H1 (cell line): ENCODE results near the gene URB2. TPM values are rescaled to one million over a fixed set of nuclear protein-coding genes. Genes with fewer than 3 reads are reported as not detected.

ENCODE experiments used
- KDM1A ChIP-seq: fragments of 200-600, 300-600 bp; sonication (generic); IDR thresholded peaks from 2 replicates; pipeline ENCODE4 v1.7.1; 2016; ENCODE audit warnings: mild to moderate bottlenecking, low read length, borderline replicate concordance
- TAF1 ChIP-seq: IDR thresholded peaks from 2 replicates; pipeline ENCODE4 v1.6.1; 2011; ENCODE audit warnings: mild to moderate bottlenecking, low read depth, low read length
- TCF12 ChIP-seq: IDR thresholded peaks from 2 replicates; pipeline ENCODE4 v1.6.1; 2011; ENCODE audit warnings: low read depth, mild to moderate bottlenecking, low read length
- polyA plus RNA-seq, 7 experiments: library from polyadenylated mRNA; depleted of rRNA in 3 of 7; stranded (reverse) in 5 of 7; unstranded in 2 of 7; fragments of >200 nt in 5 of 7; fragments of 200-250 nt in 2 of 7; gene quantifications; 1 replicate in 5 of 7; 2 replicates in 1 of 7; 4 replicates in 1 of 7; pipeline versions ENCODE4 v1.2.1 to v1.2.3, GENCODE V29; 2011 to 2013; ENCODE audit warnings: missing spikeins in 2 of 7, mixed read lengths in 2 of 7
- total RNA-seq: library from RNA; stranded (reverse); fragmentation: NEBNext Ultra II Directional; extraction: Animal tissue kit (Norgen Biotek cat#: 25700); gene quantifications from 2 replicates; pipeline ENCODE4 v1.2.1, GENCODE V29; 2021
- TF ChIP-seq, protein P1 (sequence below): fragments of 300-600 bp; sonication (generic); IDR thresholded peaks from 2 replicates; pipeline ENCODE4 v1.7.1; 2012; ENCODE audit warnings: low read length, moderate library complexity, mild to moderate bottlenecking, inconsistent platforms; ENCODE audit not compliant: insufficient replicate concordance

Gene URB2
- total and polyA plus RNA-seq, 2 of the 8 experiments (the other 6 are each of a cell fraction or from before 2014, with no cell fraction given) = 13.7 to 33.0 TPM

DNA sequence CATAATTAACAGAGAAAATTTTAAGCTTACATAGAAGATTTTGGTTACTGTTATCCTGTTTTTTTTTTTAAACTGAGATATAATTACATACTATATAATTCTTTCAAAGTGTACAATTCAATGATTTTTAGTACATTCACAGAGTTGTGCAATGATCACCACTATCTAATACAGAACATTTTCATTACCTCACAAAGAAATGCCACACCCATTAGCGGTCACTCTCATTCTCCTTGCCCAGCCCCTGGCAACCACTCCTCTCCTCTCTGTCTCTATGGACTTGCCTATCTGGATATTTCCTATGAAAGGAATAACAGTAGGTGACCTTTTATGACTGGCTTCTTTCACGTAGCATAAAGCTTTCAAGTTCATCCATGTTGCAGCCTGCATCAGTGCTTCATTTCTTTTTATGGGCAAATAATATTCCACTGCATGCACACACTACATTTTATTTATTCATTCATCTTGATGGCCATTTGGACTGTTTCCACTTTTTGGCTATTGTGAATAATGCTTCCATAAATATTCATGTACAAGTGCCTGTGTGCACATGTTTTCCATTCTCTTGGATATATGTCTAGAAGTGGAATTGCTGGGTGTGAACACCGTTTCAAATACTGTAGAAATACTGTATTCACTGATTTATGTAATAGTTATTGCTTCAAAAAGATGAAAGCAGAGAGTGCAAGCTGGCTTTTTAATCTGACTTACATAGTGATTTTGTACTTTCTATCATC, 26.7 kb upstream of the URB2 start (continued):
- TF ChIP-seq, protein P1, sequence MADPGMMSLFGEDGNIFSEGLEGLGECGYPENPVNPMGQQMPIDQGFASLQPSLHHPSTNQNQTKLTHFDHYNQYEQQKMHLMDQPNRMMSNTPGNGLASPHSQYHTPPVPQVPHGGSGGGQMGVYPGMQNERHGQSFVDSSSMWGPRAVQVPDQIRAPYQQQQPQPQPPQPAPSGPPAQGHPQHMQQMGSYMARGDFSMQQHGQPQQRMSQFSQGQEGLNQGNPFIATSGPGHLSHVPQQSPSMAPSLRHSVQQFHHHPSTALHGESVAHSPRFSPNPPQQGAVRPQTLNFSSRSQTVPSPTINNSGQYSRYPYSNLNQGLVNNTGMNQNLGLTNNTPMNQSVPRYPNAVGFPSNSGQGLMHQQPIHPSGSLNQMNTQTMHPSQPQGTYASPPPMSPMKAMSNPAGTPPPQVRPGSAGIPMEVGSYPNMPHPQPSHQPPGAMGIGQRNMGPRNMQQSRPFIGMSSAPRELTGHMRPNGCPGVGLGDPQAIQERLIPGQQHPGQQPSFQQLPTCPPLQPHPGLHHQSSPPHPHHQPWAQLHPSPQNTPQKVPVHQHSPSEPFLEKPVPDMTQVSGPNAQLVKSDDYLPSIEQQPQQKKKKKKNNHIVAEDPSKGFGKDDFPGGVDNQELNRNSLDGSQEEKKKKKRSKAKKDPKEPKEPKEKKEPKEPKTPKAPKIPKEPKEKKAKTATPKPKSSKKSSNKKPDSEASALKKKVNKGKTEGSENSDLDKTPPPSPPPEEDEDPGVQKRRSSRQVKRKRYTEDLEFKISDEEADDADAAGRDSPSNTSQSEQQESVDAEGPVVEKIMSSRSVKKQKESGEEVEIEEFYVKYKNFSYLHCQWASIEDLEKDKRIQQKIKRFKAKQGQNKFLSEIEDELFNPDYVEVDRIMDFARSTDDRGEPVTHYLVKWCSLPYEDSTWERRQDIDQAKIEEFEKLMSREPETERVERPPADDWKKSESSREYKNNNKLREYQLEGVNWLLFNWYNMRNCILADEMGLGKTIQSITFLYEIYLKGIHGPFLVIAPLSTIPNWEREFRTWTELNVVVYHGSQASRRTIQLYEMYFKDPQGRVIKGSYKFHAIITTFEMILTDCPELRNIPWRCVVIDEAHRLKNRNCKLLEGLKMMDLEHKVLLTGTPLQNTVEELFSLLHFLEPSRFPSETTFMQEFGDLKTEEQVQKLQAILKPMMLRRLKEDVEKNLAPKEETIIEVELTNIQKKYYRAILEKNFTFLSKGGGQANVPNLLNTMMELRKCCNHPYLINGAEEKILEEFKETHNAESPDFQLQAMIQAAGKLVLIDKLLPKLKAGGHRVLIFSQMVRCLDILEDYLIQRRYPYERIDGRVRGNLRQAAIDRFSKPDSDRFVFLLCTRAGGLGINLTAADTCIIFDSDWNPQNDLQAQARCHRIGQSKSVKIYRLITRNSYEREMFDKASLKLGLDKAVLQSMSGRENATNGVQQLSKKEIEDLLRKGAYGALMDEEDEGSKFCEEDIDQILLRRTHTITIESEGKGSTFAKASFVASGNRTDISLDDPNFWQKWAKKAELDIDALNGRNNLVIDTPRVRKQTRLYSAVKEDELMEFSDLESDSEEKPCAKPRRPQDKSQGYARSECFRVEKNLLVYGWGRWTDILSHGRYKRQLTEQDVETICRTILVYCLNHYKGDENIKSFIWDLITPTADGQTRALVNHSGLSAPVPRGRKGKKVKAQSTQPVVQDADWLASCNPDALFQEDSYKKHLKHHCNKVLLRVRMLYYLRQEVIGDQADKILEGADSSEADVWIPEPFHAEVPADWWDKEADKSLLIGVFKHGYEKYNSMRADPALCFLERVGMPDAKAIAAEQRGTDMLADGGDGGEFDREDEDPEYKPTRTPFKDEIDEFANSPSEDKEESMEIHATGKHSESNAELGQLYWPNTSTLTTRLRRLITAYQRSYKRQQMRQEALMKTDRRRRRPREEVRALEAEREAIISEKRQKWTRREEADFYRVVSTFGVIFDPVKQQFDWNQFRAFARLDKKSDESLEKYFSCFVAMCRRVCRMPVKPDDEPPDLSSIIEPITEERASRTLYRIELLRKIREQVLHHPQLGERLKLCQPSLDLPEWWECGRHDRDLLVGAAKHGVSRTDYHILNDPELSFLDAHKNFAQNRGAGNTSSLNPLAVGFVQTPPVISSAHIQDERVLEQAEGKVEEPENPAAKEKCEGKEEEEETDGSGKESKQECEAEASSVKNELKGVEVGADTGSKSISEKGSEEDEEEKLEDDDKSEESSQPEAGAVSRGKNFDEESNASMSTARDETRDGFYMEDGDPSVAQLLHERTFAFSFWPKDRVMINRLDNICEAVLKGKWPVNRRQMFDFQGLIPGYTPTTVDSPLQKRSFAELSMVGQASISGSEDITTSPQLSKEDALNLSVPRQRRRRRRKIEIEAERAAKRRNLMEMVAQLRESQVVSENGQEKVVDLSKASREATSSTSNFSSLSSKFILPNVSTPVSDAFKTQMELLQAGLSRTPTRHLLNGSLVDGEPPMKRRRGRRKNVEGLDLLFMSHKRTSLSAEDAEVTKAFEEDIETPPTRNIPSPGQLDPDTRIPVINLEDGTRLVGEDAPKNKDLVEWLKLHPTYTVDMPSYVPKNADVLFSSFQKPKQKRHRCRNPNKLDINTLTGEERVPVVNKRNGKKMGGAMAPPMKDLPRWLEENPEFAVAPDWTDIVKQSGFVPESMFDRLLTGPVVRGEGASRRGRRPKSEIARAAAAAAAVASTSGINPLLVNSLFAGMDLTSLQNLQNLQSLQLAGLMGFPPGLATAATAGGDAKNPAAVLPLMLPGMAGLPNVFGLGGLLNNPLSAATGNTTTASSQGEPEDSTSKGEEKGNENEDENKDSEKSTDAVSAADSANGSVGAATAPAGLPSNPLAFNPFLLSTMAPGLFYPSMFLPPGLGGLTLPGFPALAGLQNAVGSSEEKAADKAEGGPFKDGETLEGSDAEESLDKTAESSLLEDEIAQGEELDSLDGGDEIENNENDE = no peak
- no peak for TF ChIP-seq TCF12
- no peak for TF ChIP-seq KDM1A
- no peak for TF ChIP-seq TAF1
